SK-N-SH (cell line): ENCODE measurements around the gene DLX2. TPM values are rescaled to one million over a fixed set of nuclear protein-coding genes. Genes with fewer than 3 reads are reported as not detected.

Experiments
- CTCF ChIA-PET: fragments of 300-600, 350-600 bp; formaldehyde crosslinking; extraction: SDS; loops from one replicate; lab custom pipeline; 2021; lab: Yijun Ruan, JAX
- POLR2A ChIA-PET: fragments of 350-600 bp; sonication (Branson Sonifier 250); formaldehyde crosslinking; extraction: SDS; loops from one replicate; lab custom pipeline; 2020; ENCODE audit warnings: antibody characterized with exemption, inconsistent platforms; lab: Yijun Ruan, JAX
- DNase-seq: peaks from one replicate; pipeline ENCODE4 v3.0.0; 2012
- H2AFZ ChIP-seq: fragments of 200-600 bp; sonication (generic); 2 replicates; pipeline ENCODE4 v1.8.1; 2016; ENCODE audit warnings: antibody characterized with exemption, mild to moderate bottlenecking, low read depth
- H3F3A ChIP-seq: fragments of 200-600 bp; sonication (generic); replicated peaks from 2 replicates; pipeline ENCODE3; 2016; ENCODE audit warnings: antibody characterized with exemption, mild to moderate bottlenecking; ENCODE audit not compliant: insufficient read depth
- H3K27ac ChIP-seq, 2 experiments: fragments of 200-500 bp in 1 of 2; fragments of 200-600 bp in 1 of 2; sonication (Bioruptor generic) in 1 of 2; sonication (generic), shearing (Covaris generic) in 1 of 2; 2 replicates each; pipeline versions ENCODE4 v1.5.1 to v1.6.1; 2014 to 2016; ENCODE audit warnings: low read depth in 2 of 2, inconsistent platforms in 1 of 2, low read length in 1 of 2, mild to moderate bottlenecking in 1 of 2, mixed read lengths in 1 of 2
- H3K27me3 ChIP-seq: fragments of 200-600 bp; sonication (generic), shearing (Covaris generic); 2 replicates; pipeline ENCODE4 v1.6.1; 2016; ENCODE audit warnings: mixed run types; ENCODE audit not compliant: insufficient read depth
- H3K36me3 ChIP-seq, 2 experiments: fragments of 200-500 bp in 1 of 2; fragments of 200-600 bp in 1 of 2; sonication (Bioruptor generic) in 1 of 2; sonication (generic) in 1 of 2; replicated peaks in 1 of 2; 2 replicates each; pipeline versions ENCODE3 to v1.5.1; 2014 to 2016; ENCODE audit warnings: low read length in 1 of 2, mild to moderate bottlenecking in 1 of 2; ENCODE audit not compliant: insufficient read depth in 2 of 2, control insufficient read depth in 1 of 2
- H3K4me1 ChIP-seq, 2 experiments: fragments of 200-500 bp in 1 of 2; fragments of 200-600 bp in 1 of 2; sonication (Bioruptor generic) in 1 of 2; sonication (generic), shearing (Covaris generic) in 1 of 2; 2 replicates each; pipeline versions ENCODE4 v1.5.1 to v1.6.1; 2014 to 2016; ENCODE audit warnings: low read depth in 1 of 2, low read length in 1 of 2, mixed run types in 1 of 2; ENCODE audit not compliant: insufficient read depth in 2 of 2, control insufficient read depth in 1 of 2
- H3K4me2 ChIP-seq: fragments of 200-600 bp; sonication (generic), shearing (Covaris generic); 2 replicates; pipeline ENCODE4 v1.6.1; 2017; ENCODE audit warnings: mixed run types
- H3K4me3 ChIP-seq, 2 experiments: fragments of 200-500 bp in 1 of 2; fragments of 200-600 bp in 1 of 2; sonication (Bioruptor generic) in 1 of 2; sonication (generic), shearing (Covaris generic) in 1 of 2; 2 replicates each; pipeline versions ENCODE4 v1.5.1 to v1.8.1; 2014 to 2016; ENCODE audit warnings: low read depth in 2 of 2, inconsistent platforms in 1 of 2, low read length in 1 of 2, mild to moderate bottlenecking in 1 of 2, mixed read lengths in 1 of 2, moderate library complexity in 1 of 2
- H3K79me2 ChIP-seq: fragments of 200-600 bp; sonication (generic); 2 replicates; pipeline ENCODE4 v1.8.1; 2017; ENCODE audit warnings: mild to moderate bottlenecking; ENCODE audit not compliant: insufficient read depth
- H3K9ac ChIP-seq: fragments of 200-600 bp; sonication (generic); 2 replicates; pipeline ENCODE4 v1.6.1; 2017; ENCODE audit warnings: mixed run types
- H3K9me2 ChIP-seq: fragments of 200-600 bp; sonication (generic); 2 replicates; pipeline ENCODE4 v1.6.1; 2017; ENCODE audit warnings: mixed run types
- H3K9me3 ChIP-seq: fragments of 200-600 bp; sonication (generic); 2 replicates; pipeline ENCODE4 v1.6.1; 2017; ENCODE audit warnings: mixed run types, mild to moderate bottlenecking, moderate library complexity
- H4K20me1 ChIP-seq: fragments of 200-600 bp; sonication (generic); 2 replicates; pipeline ENCODE4 v1.6.1; 2017; ENCODE audit warnings: mild to moderate bottlenecking, mixed run types; ENCODE audit not compliant: insufficient read depth
- ELF1 ChIP-seq: IDR thresholded peaks from 2 replicates; pipeline ENCODE4 v1.4.0; 2012
- FOXJ3 ChIP-seq: sonication (generic); formaldehyde crosslinking; IDR thresholded peaks from 2 replicates; pipeline ENCODE4 v1.5.1; 2020; ENCODE audit warnings: mild to moderate bottlenecking, missing genetic modification reagents
- FOXM1 ChIP-seq: IDR thresholded peaks from 2 replicates; pipeline ENCODE4 v1.4.0; 2012; ENCODE audit warnings: low read depth, mild to moderate bottlenecking
- GABPA ChIP-seq: IDR thresholded peaks from 2 replicates; pipeline ENCODE4 v1.4.0; 2012; ENCODE audit warnings: low read depth, mild to moderate bottlenecking
- GATA2 ChIP-seq: sonication (generic); formaldehyde crosslinking; IDR thresholded peaks from 2 replicates; pipeline ENCODE4 v1.5.0; 2020; ENCODE audit warnings: mild to moderate bottlenecking, missing genetic modification reagents
- JUND ChIP-seq: IDR thresholded peaks from 2 replicates; pipeline ENCODE4 v1.4.0; 2012
- MAX ChIP-seq: IDR thresholded peaks from 2 replicates; pipeline ENCODE4 v1.4.0; 2012; ENCODE audit warnings: low read depth
- MEF2A ChIP-seq: IDR thresholded peaks from 2 replicates; pipeline ENCODE4 v1.4.0; 2012; ENCODE audit warnings: low read depth, borderline replicate concordance
- MXI1 ChIP-seq: IDR thresholded peaks from 2 replicates; pipeline ENCODE4 v1.6.1; 2012; ENCODE audit warnings: mild to moderate bottlenecking, low read depth, low read length, improper control_type of control experiment
- NFIC ChIP-seq: IDR thresholded peaks from 2 replicates; pipeline ENCODE4 v1.4.0; 2012; ENCODE audit warnings: borderline replicate concordance
- PBX3 ChIP-seq: IDR thresholded peaks from 2 replicates; pipeline ENCODE4; 2012
- POLR2AphosphoS5 ChIP-seq: IDR thresholded peaks from 2 replicates; pipeline ENCODE4 v1.6.1; 2012; ENCODE audit warnings: low read depth, low read length
- RCOR1 ChIP-seq: fragments of 150-350 bp; IDR thresholded peaks from 2 replicates; pipeline ENCODE4 v1.6.1; 2017; ENCODE audit warnings: antibody characterized with exemption, low read length
- RFX5 ChIP-seq: IDR thresholded peaks from 2 replicates; pipeline ENCODE4 v1.6.1; 2012; ENCODE audit warnings: mild to moderate bottlenecking, improper control_type of control experiment, low read length
- SMC3 ChIP-seq: IDR thresholded peaks from 2 replicates; pipeline ENCODE4 v1.6.1; 2012; ENCODE audit warnings: low read depth, low read length, improper control_type of control experiment
- TCF12 ChIP-seq: IDR thresholded peaks from 2 replicates; pipeline ENCODE4 v1.4.0; 2012
- WGBS: methylation state at CpG from one replicate; pipeline ENCODE4 v1.1.6; 2017; ENCODE audit warnings: low lambda C conversion rate; 5-methylcytosine and 5-hydroxymethylcytosine counted together
- polyA plus RNA-seq, 3 experiments: library from polyadenylated mRNA; depleted of rRNA; stranded (reverse); fragments of >200 nt; gene quantifications; 2 replicates each; pipeline ENCODE4 v1.2.3, GENCODE V29; 2012

DLX2 gene
- polyA plus RNA-seq, 1 of the 3 experiments (the other 2 are of a cell fraction), result 0.02 TPM

- WGBS, result 56% methylated on average over 4 of the region's 9 CpGs
- Histone ChIP-seq H3K79me2 (no peaks in the 10 kb centered on the region), H3K9me2 (no peaks in the 10 kb centered on the region), H3F3A (peaks cover 24% of the 10 kb centered on the region), H3K27me3 (peaks cover 62% of the 10 kb centered on the region), H2AFZ (peak overlapping the region; percentile 64; the same call in 1 of the 2 replicates)
- peak; percentile 53 for DNase-seq
- TF ChIP-seq GATA2 (CRISPR knock-in tag), result no peak
- TF ChIP-seq NFIC, result no peak
- TF ChIP-seq JUND, result no peak
- no peak for TF ChIP-seq GABPA
- no peak for TF ChIP-seq MAX
- TF ChIP-seq TCF12, result no peak
- no peak for TF ChIP-seq FOXM1
- no peak for TF ChIP-seq ELF1
- TF ChIP-seq RFX5, result no peak
- TF ChIP-seq POLR2AphosphoS5, result no peak
- no peak for TF ChIP-seq SMC3
- no peak for TF ChIP-seq FOXJ3 (CRISPR knock-in tag)
- no peak for TF ChIP-seq MEF2A
- no peak for TF ChIP-seq RCOR1
- TF ChIP-seq MXI1, result no peak
- TF ChIP-seq PBX3, result no peak
- TF ChIP-seq, all 33 proteins: peak for 0
- Histone ChIP-seq H4K20me1 (0 out of 2 replicates have a peak, but pooled peaks cover 13% of the 10 kb centered on the region), H3K27ac (no peak overlapping the region), H3K4me1 (peaks cover 22 to 32% of the 10 kb centered on the region in 2 experiments), H3K36me3 (no peaks in the 10 kb centered on the region), H3K9ac (no peak overlapping the region), H3K9me3 (no peaks in the 10 kb centered on the region), H3K4me2 (peak overlapping the region; percentile 90), H3K4me3 (no peak overlapping the region)
- POLR2A ChIA-PET, result no interaction called here
- CTCF ChIA-PET, result interaction anchor here (1.5 kb wide), 2 partner anchors 11 to 16 kb away, joined by 5 to 9 read pairs; partner anchors contain the start of gene DLX1
These were observed 5.1 kb downstream of the DLX2 start for GRCh38 chr2:172097557-172098131.

- peaks cover 22 to 26% of the 10 kb centered on the region in 2 experiments for H3K4me1 ChIP-seq
- H4K20me1 ChIP-seq, result 0 out of 2 replicates have a peak, but pooled peaks cover 18% of the 10 kb centered on the region
- no peak overlapping the region; the same call in 1 of the 2 replicates for H3K9ac ChIP-seq
- ChIA-PET POLR2A (no interaction called here), CTCF (interaction anchor here (1.0 to 2.4 kb wide), 4 partner anchors 9 to 393 kb away, joined by 3 to 14 read pairs (median 6); partner anchors contain the start of gene DLX1)
- TF ChIP-seq PBX3 (0 out of 2 replicates have a peak, but pooled peaks have one; percentile 29), RFX5 (no peak)
- H3K36me3 ChIP-seq, result no peaks in the 10 kb centered on the region
- WGBS, result 17% methylated on average over 43 of the region's 55 CpGs
- peak overlapping the region; percentile 29 to 44; a peak in 3 of 4 replicates for H3K4me3 ChIP-seq
- H3K27me3 ChIP-seq, result peaks cover 69% of the 10 kb centered on the region
- H3K79me2 ChIP-seq, result no peaks in the 10 kb centered on the region
- peak; percentile 65 for DNase-seq
- peaks cover 24% of the 10 kb centered on the region for H3F3A ChIP-seq
- H3K27ac ChIP-seq, result peak overlapping the region in 1 of 2 experiments; percentile 48; a peak in 2 of 4 replicates
- H2AFZ ChIP-seq, result peak overlapping the region; percentile 64; the same call in 1 of the 2 replicates
- H3K4me2 ChIP-seq, result peak overlapping the region; percentile 90
- no peaks in the 10 kb centered on the region for H3K9me2 ChIP-seq
- H3K9me3 ChIP-seq, result no peaks in the 10 kb centered on the region
These were observed 5.8 kb downstream of the DLX2 start for GRCh38 chr2:172096626-172097547.
